ENCODE data around the gene POU4F2. TPM values are rescaled to one million over a fixed set of nuclear protein-coding genes. Genes with fewer than 3 reads are reported as not detected.

The POU4F2 gene
- total RNA-seq, 1 experiment from 2014 or later = not detected

DNA sequence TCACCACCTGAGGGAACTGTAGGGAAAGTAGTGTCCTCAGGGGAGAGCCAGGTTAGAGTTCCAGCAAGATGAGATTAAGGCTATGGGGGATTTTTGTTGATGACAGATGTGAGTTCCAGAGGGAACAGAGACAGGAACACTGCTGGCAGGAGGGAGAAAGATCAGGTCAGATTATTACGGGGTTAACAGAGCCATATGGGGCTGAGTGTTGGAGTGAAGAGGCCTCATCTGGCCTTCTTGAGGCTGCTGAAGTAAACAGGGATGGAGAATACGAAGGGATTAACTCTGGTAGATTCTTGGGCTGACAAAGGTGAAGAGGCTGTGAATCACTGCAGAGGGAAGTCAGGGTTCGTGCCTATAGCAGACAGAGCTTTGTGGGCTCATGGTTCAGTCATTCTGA is 47.9 kb upstream of the POU4F2 start:
- intact Hi-C loops (cut with micrococcal nuclease) = no loop called here
- no TSS peak for BruUV-seq (replicated peaks)
- Histone ChIP-seq H3K36me3 (ENCODE audit: control insufficient read depth in 1 of 2, insufficient read depth in 2 of 2, low read length in 2 of 2) (no peaks in the 10 kb centered on the region), H2AFZ (ENCODE audit: low read depth, low read length, poor library complexity, severe bottlenecking) (no peak overlapping the region), H3K9me3 (ENCODE audit: control insufficient read depth in 1 of 2, insufficient read depth in 1 of 2, low read depth in 1 of 2, low read length in 2 of 2) (no peaks in the 10 kb centered on the region), H3K4me1 (ENCODE audit: control insufficient read depth in 1 of 2, insufficient read depth in 2 of 2, low read length in 2 of 2) (no peaks in the 10 kb centered on the region), H3K79me2 (ENCODE audit: insufficient read depth, low read length) (no peaks in the 10 kb centered on the region), H4K20me1 (ENCODE audit: insufficient read depth) (no peaks in the 10 kb centered on the region), H3K4me2 (ENCODE audit: low read length) (no peak overlapping the region), H3K27me3 (ENCODE audit: insufficient read depth, low read length) (peaks cover 5% of the 10 kb centered on the region; the same call in 1 of the 2 replicates), H3K27ac (ENCODE audit: low read depth, low read length) (no peak overlapping the region), H3K4me3 (replicated peaks in 1 of 2; ENCODE audit: low read depth in 1 of 2, low read length in 2 of 2) (no peak overlapping the region), H3K9me2 (ENCODE audit: insufficient read depth) (no peaks in the 10 kb centered on the region), H3K9ac (ENCODE audit: low read length) (no peak overlapping the region)
- ATAC-seq (no peak), DNase-seq (ENCODE audit: low read depth, low spot score) (no peak)
- ChIA-PET CTCF (no interaction called here), POLR2A (no interaction called here), RAD21 (ENCODE audit: low non-redundant PET in 1 of 2, low total read pairs in 2 of 2, uncharacterized antibody in 2 of 2, unreplicated experiment in 2 of 2) (no interaction called here)
- no peak for TF ChIP-seq EZH2 (IDR thresholded peaks at IDR 0.05)
- no peak for TF ChIP-seq CEBPB (IDR thresholded peaks at IDR 0.05; ENCODE audit: low read depth)
- no peak for TF ChIP-seq TCF7L2 (IDR thresholded peaks at IDR 0.05; ENCODE audit: borderline replicate concordance, extremely low read depth, insufficient read depth, insufficient read length)
- TF ChIP-seq CBX3 (IDR thresholded peaks at IDR 0.05; ENCODE audit: low read depth) = no peak
- TF ChIP-seq, protein P1, sequence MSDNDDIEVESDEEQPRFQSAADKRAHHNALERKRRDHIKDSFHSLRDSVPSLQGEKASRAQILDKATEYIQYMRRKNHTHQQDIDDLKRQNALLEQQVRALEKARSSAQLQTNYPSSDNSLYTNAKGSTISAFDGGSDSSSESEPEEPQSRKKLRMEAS (IDR thresholded peaks at IDR 0.05) = no peak
- TF ChIP-seq POLR2AphosphoS5 (IDR thresholded peaks at IDR 0.05; ENCODE audit: low read depth, low read length) = no peak
- TF ChIP-seq YY1 (IDR thresholded peaks at IDR 0.05; ENCODE audit: extremely low read depth, insufficient replicate concordance, low read depth, low read length) = no peak
- TF ChIP-seq JUND (IDR thresholded peaks at IDR 0.05) = no peak
- no peak for TF ChIP-seq SRF (IDR thresholded peaks at IDR 0.05; ENCODE audit: low read depth)
- TF ChIP-seq POLR2A (IDR thresholded peaks at IDR 0.05; ENCODE audit: borderline replicate concordance, extremely low read depth, insufficient read depth, insufficient read length) = no peak
- TF ChIP-seq EGR1 (IDR thresholded peaks at IDR 0.05; ENCODE audit: low read depth) = no peak
- TF ChIP-seq, protein P2, sequence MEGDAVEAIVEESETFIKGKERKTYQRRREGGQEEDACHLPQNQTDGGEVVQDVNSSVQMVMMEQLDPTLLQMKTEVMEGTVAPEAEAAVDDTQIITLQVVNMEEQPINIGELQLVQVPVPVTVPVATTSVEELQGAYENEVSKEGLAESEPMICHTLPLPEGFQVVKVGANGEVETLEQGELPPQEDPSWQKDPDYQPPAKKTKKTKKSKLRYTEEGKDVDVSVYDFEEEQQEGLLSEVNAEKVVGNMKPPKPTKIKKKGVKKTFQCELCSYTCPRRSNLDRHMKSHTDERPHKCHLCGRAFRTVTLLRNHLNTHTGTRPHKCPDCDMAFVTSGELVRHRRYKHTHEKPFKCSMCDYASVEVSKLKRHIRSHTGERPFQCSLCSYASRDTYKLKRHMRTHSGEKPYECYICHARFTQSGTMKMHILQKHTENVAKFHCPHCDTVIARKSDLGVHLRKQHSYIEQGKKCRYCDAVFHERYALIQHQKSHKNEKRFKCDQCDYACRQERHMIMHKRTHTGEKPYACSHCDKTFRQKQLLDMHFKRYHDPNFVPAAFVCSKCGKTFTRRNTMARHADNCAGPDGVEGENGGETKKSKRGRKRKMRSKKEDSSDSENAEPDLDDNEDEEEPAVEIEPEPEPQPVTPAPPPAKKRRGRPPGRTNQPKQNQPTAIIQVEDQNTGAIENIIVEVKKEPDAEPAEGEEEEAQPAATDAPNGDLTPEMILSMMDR (IDR thresholded peaks at IDR 0.05 in 2 of 3, conservative IDR thresholded peaks at IDR 0.05 in 1 of 3; ENCODE audit: borderline replicate concordance in 1 of 3, insufficient read depth in 1 of 3, low read depth in 2 of 3, low read length in 2 of 3) = no peak
- TF ChIP-seq FOSL1 (IDR thresholded peaks at IDR 0.05; ENCODE audit: low read depth) = no peak
- TF ChIP-seq, protein P3, sequence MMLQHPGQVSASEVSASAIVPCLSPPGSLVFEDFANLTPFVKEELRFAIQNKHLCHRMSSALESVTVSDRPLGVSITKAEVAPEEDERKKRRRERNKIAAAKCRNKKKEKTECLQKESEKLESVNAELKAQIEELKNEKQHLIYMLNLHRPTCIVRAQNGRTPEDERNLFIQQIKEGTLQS (IDR thresholded peaks at IDR 0.05) = no peak
- no peak for TF ChIP-seq ELF1 (IDR thresholded peaks at IDR 0.05; ENCODE audit: borderline replicate concordance, low read depth)

Measured in HCT116 (cell line).